Neural cell (in vitro differentiated cells): ENCODE data around the gene PIGC.

ENCODE experiments used
- CTCF ChIP-seq: fragments of 450-650 bp; IDR thresholded peaks from 2 replicates; pipeline ENCODE4 v1.5.1; 2014; ENCODE audit warnings: antibody characterized with exemption, mild to moderate bottlenecking, moderate library complexity; ENCODE audit not compliant: poor library complexity, severe bottlenecking
- EP300 ChIP-seq: fragments of 450-650 bp; conservative IDR thresholded peaks from 2 replicates; pipeline ENCODE4 v1.6.1; 2014; ENCODE audit warnings: antibody characterized with exemption, mild to moderate bottlenecking, moderate library complexity; ENCODE audit not compliant: poor library complexity, severe bottlenecking
- EZH2 ChIP-seq: fragments of 200-600, 300-800 bp; shearing (Covaris generic), sonication (generic); IDR thresholded peaks from 2 replicates; pipeline ENCODE4 v1.6.1; 2014; ENCODE audit warnings: antibody characterized with exemption, low read length, borderline replicate concordance, mild to moderate bottlenecking; ENCODE audit not compliant: insufficient read depth, poor library complexity, severe bottlenecking
- MXI1 ChIP-seq: fragments of 450-650 bp; conservative IDR thresholded peaks from 2 replicates; pipeline ENCODE4 v1.6.1; 2014; ENCODE audit warnings: antibody characterized with exemption, mild to moderate bottlenecking; ENCODE audit not compliant: poor library complexity, severe bottlenecking
- POLR2AphosphoS5 ChIP-seq: IDR thresholded peaks from 2 replicates; pipeline ENCODE4 v1.6.1; 2012
- RAD21 ChIP-seq: fragments of 450-650 bp; conservative IDR thresholded peaks from 2 replicates; pipeline ENCODE4 v1.6.1; 2014; ENCODE audit warnings: antibody characterized with exemption, mild to moderate bottlenecking, moderate library complexity
- REST ChIP-seq: IDR thresholded peaks from 2 replicates; pipeline ENCODE4 v1.6.1; 2012; ENCODE audit warnings: borderline replicate concordance
- SMC3 ChIP-seq: fragments of 450-650 bp; conservative IDR thresholded peaks from 2 replicates; pipeline ENCODE4 v1.6.1; 2014; ENCODE audit warnings: antibody characterized with exemption, mild to moderate bottlenecking, moderate library complexity; ENCODE audit not compliant: poor library complexity

- TF ChIP-seq MXI1 (no peak), EZH2 (no peak), EP300 (no peak), CTCF (no peak), POLR2AphosphoS5 (no peak), SMC3 (no peak), REST (no peak), RAD21 (no peak)
Measured at GRCh38 chr1:172417557-172417956, 26.3 kb downstream of the PIGC start.
